ENCODE measurements around the gene CACNB1.
"Not testable (repeated sequence)": the region's sequence is repeated elsewhere in the genome, so short reads cannot be mapped to it uniquely, and the experiment has no call there.

DNA sequence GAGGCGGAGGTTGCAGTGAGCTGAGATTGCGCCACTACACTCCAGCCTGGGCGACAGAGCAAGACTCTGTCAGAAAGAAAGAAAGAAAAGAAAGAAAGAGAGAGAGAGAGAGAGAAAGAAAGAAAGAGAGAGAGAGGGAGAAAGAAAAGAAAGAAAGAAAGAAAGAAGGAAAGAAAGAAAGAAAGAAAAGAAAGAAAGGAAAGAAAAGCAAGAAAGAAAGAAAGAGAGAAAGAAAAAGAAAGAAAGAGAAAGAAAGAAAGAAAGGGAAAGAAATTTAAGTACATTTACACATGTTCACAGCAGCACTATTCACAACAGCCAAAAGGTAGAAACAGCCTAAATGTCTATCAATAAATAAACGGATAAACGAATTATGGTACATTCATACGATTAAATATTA lies 67.9 kb downstream of the CACNB1 start:
- TF ChIP-seq, protein P1, sequence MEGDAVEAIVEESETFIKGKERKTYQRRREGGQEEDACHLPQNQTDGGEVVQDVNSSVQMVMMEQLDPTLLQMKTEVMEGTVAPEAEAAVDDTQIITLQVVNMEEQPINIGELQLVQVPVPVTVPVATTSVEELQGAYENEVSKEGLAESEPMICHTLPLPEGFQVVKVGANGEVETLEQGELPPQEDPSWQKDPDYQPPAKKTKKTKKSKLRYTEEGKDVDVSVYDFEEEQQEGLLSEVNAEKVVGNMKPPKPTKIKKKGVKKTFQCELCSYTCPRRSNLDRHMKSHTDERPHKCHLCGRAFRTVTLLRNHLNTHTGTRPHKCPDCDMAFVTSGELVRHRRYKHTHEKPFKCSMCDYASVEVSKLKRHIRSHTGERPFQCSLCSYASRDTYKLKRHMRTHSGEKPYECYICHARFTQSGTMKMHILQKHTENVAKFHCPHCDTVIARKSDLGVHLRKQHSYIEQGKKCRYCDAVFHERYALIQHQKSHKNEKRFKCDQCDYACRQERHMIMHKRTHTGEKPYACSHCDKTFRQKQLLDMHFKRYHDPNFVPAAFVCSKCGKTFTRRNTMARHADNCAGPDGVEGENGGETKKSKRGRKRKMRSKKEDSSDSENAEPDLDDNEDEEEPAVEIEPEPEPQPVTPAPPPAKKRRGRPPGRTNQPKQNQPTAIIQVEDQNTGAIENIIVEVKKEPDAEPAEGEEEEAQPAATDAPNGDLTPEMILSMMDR (IDR thresholded peaks at IDR 0.05; ENCODE audit: poor library complexity, severe bottlenecking) = not testable (repeated sequence)
- TF ChIP-seq, protein P2, sequence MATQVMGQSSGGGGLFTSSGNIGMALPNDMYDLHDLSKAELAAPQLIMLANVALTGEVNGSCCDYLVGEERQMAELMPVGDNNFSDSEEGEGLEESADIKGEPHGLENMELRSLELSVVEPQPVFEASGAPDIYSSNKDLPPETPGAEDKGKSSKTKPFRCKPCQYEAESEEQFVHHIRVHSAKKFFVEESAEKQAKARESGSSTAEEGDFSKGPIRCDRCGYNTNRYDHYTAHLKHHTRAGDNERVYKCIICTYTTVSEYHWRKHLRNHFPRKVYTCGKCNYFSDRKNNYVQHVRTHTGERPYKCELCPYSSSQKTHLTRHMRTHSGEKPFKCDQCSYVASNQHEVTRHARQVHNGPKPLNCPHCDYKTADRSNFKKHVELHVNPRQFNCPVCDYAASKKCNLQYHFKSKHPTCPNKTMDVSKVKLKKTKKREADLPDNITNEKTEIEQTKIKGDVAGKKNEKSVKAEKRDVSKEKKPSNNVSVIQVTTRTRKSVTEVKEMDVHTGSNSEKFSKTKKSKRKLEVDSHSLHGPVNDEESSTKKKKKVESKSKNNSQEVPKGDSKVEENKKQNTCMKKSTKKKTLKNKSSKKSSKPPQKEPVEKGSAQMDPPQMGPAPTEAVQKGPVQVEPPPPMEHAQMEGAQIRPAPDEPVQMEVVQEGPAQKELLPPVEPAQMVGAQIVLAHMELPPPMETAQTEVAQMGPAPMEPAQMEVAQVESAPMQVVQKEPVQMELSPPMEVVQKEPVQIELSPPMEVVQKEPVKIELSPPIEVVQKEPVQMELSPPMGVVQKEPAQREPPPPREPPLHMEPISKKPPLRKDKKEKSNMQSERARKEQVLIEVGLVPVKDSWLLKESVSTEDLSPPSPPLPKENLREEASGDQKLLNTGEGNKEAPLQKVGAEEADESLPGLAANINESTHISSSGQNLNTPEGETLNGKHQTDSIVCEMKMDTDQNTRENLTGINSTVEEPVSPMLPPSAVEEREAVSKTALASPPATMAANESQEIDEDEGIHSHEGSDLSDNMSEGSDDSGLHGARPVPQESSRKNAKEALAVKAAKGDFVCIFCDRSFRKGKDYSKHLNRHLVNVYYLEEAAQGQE (IDR thresholded peaks at IDR 0.05; ENCODE audit: borderline replicate concordance) = not testable (repeated sequence)
- TF ChIP-seq EP300 (conservative IDR thresholded peaks at IDR 0.05; ENCODE audit: poor library complexity, severe bottlenecking); RAD21 (conservative IDR thresholded peaks at IDR 0.05); EZH2 (IDR thresholded peaks at IDR 0.05; ENCODE audit: borderline replicate concordance, insufficient read depth, low read length, poor library complexity, severe bottlenecking); POLR2AphosphoS5 (IDR thresholded peaks at IDR 0.05); TAF1 (IDR thresholded peaks at IDR 0.05; ENCODE audit: low read depth); SMC3 (conservative IDR thresholded peaks at IDR 0.05; ENCODE audit: poor library complexity); MXI1 (conservative IDR thresholded peaks at IDR 0.05; ENCODE audit: poor library complexity, severe bottlenecking): not testable (repeated sequence)
